ENCODE results near the gene CHN1.

DNA sequence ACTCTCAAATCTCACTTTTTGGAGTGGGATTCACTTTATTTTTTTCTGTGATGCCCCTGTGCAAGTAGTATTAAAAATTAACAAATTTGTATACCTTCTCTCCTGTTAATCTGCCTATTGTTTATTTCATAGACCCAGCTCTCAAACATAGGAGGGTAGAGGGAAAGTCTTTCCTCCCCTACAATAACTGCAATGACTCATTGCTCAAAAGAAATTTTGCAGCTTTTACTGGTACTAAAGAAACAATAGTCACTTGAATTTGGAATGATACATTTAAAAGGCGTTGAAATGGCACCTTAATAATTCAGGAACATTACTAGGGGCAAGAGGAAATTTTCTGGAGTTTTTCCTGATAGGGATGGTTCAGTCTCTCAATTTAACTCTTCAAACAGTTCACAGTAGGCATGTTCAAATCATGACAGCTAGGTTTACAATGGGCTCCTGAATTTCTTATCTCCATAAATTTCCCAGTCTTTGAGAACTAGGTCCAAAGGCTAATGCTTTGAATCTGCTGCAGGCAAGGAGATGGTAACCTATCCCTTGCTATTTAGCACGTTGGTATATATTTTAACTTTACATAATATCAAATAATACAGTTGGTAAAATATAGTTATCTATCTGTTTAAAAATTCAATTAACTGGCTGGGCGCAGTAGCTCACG is 88.8 kb downstream of the CHN1 start:
- TF ChIP-seq TAF1 (IDR thresholded peaks at IDR 0.05; ENCODE audit: low read depth, low read length) = no peak
- TF ChIP-seq POLR2A (IDR thresholded peaks at IDR 0.05; ENCODE audit: low read depth, low read length) = no peak
- TF ChIP-seq POLR2AphosphoS5 (IDR thresholded peaks at IDR 0.05; ENCODE audit: low read depth, low read length) = no peak
- TF ChIP-seq PAX5 (IDR thresholded peaks at IDR 0.05; ENCODE audit: insufficient read depth, low read length, severe bottlenecking) = no peak
- TF ChIP-seq POU2F2 (IDR thresholded peaks at IDR 0.05; ENCODE audit: low read depth, low read length) = no peak

All from GM12891 (cell line).